ENCODE data around the gene CHEK2. TPM values are rescaled to one million over a fixed set of nuclear protein-coding genes. Genes with fewer than 3 reads are reported as not detected.
"Not testable (repeated sequence)": the region's sequence is repeated elsewhere in the genome, so short reads cannot be mapped to it uniquely, and the experiment has no call there.

Gene CHEK2
- total RNA-seq, 2 donors from 2014 or later, result 67.5 to 72.3 TPM

GRCh38 chr22:28743852-28744251 is 2.2 kb upstream of the CHEK2 start:
- no peaks in the 10 kb centered on the region for H3K9me3 Mint-ChIP-seq
- Histone ChIP-seq H3K4me3 (ENCODE audit: low read length) (peak overlapping the region; percentile 84), H3K4me1 (ENCODE audit: control insufficient read depth, insufficient read depth, low read length) (no peaks in the 10 kb centered on the region), H3K27ac (ENCODE audit: low read depth, low read length) (no peak overlapping the region), H3K36me3 (ENCODE audit: control insufficient read depth, insufficient read depth, low read length) (peaks cover 46% of the 10 kb centered on the region), H3K27me3 (ENCODE audit: control insufficient read depth, insufficient read depth, low read length, poor library complexity, severe bottlenecking) (no peaks in the 10 kb centered on the region), H3K9ac (ENCODE audit: extremely low read depth, low read length, poor library complexity, severe bottlenecking) (no peak overlapping the region), H3K9me3 (ENCODE audit: control insufficient read depth, low read length) (no peaks in the 10 kb centered on the region)
- H3K36me3 Mint-ChIP-seq (ENCODE audit: low read depth), result peaks cover 48% of the 10 kb centered on the region
- H3K4me3 Mint-ChIP-seq, result peak overlapping the region; percentile 94
- TF ChIP-seq, protein P1, sequence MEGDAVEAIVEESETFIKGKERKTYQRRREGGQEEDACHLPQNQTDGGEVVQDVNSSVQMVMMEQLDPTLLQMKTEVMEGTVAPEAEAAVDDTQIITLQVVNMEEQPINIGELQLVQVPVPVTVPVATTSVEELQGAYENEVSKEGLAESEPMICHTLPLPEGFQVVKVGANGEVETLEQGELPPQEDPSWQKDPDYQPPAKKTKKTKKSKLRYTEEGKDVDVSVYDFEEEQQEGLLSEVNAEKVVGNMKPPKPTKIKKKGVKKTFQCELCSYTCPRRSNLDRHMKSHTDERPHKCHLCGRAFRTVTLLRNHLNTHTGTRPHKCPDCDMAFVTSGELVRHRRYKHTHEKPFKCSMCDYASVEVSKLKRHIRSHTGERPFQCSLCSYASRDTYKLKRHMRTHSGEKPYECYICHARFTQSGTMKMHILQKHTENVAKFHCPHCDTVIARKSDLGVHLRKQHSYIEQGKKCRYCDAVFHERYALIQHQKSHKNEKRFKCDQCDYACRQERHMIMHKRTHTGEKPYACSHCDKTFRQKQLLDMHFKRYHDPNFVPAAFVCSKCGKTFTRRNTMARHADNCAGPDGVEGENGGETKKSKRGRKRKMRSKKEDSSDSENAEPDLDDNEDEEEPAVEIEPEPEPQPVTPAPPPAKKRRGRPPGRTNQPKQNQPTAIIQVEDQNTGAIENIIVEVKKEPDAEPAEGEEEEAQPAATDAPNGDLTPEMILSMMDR (conservative IDR thresholded peaks at IDR 0.05), result no peak
- H3K4me1 Mint-ChIP-seq, result peaks cover 21% of the 10 kb centered on the region
- H3K27me3 Mint-ChIP-seq (ENCODE audit: insufficient read depth), result no peaks in the 10 kb centered on the region
- no peak for DNase-seq
- 90% methylated on average over 2 to 3 of the region's 3 CpGs for WGBS, 2 experiments (ENCODE audit: insufficient coverage in 1 of 2, insufficient read length in 1 of 2)
- no peak overlapping the region for H3K27ac Mint-ChIP-seq

- DNase-seq, result no peak
- Histone ChIP-seq H3K9me3 (ENCODE audit: control insufficient read depth, low read length) (no peaks in the 10 kb centered on the region), H3K27me3 (ENCODE audit: control insufficient read depth, insufficient read depth, low read length, poor library complexity, severe bottlenecking) (no peaks in the 10 kb centered on the region), H3K27ac (ENCODE audit: low read depth, low read length) (peak overlapping the region; percentile 92), H3K9ac (ENCODE audit: extremely low read depth, low read length, poor library complexity, severe bottlenecking) (peak overlapping the region; percentile 88), H3K36me3 (ENCODE audit: control insufficient read depth, insufficient read depth, low read length) (peaks cover 39% of the 10 kb centered on the region), H3K4me1 (ENCODE audit: control insufficient read depth, insufficient read depth, low read length) (peaks cover 10% of the 10 kb centered on the region), H3K4me3 (ENCODE audit: low read length) (peak overlapping the region; percentile 84)
- Mint-ChIP-seq H3K36me3 (ENCODE audit: low read depth) (peaks cover 42% of the 10 kb centered on the region), H3K4me1 (peaks cover 33% of the 10 kb centered on the region), H3K27ac (peak overlapping the region; percentile 96), H3K9me3 (no peaks in the 10 kb centered on the region), H3K27me3 (ENCODE audit: insufficient read depth) (no peaks in the 10 kb centered on the region), H3K4me3 (peak overlapping the region; percentile 94)
- TF ChIP-seq, protein P1 (conservative IDR thresholded peaks at IDR 0.05), result no peak
- WGBS, 2 experiments (ENCODE audit: insufficient coverage in 1 of 2, insufficient read length in 1 of 2), result 2 to 4% methylated on average over 8 to 10 of the region's 10 CpGs
These were observed 942 bp upstream of the CHEK2 start for GRCh38 chr22:28742562-28742962.

DNA sequence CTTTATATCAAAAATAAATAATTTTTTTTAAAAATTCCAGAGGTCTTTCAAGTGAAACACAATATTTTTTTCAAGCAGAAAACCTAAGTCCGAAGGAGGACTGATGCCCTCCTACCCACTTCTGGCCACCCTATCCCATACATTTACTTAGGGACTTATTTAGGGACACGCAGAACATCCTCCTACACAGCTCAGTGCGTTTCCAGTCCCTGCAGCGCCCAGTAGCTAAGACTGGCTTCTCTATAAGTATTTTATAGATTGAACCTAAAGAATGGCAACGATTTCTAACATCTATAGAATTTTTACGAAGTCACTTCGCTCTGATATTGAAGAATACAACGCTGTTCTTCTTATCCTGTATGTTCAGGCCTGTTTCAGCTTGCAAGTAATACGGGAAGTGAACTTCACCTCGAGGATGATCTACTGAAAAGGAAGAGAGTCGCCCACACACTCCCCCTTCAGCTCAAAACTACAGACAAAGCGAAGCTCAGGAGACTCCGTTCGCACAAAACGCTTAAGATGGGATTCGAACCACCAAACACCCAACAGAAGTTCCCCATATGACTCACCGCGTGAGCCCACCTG is 328 bp downstream of the CHEK2 start:
- no peak for DNase-seq
- Histone ChIP-seq H3K27ac (ENCODE audit: low read depth, low read length) (no peak overlapping the region), H3K36me3 (ENCODE audit: control insufficient read depth, insufficient read depth, low read length) (peaks cover 27% of the 10 kb centered on the region), H3K9ac (ENCODE audit: extremely low read depth, low read length, poor library complexity, severe bottlenecking) (peak overlapping the region; percentile 36), H3K9me3 (ENCODE audit: control insufficient read depth, low read length) (no peaks in the 10 kb centered on the region), H3K4me1 (ENCODE audit: control insufficient read depth, insufficient read depth, low read length) (peaks cover 10% of the 10 kb centered on the region), H3K27me3 (ENCODE audit: control insufficient read depth, insufficient read depth, low read length, poor library complexity, severe bottlenecking) (no peaks in the 10 kb centered on the region), H3K4me3 (ENCODE audit: low read length) (peak overlapping the region; percentile 84)
- Mint-ChIP-seq H3K27me3 (ENCODE audit: insufficient read depth) (no peaks in the 10 kb centered on the region), H3K27ac (peak overlapping the region; percentile 95), H3K9me3 (no peaks in the 10 kb centered on the region), H3K4me3 (peak overlapping the region; percentile 94), H3K4me1 (peaks cover 46% of the 10 kb centered on the region), H3K36me3 (ENCODE audit: low read depth) (peaks cover 29% of the 10 kb centered on the region)
- 19 to 42% methylated on average over 7 to 18 of the region's 18 CpGs for WGBS, 2 experiments (ENCODE audit: insufficient coverage in 1 of 2, insufficient read length in 1 of 2)
- TF ChIP-seq, protein P1 (conservative IDR thresholded peaks at IDR 0.05), result no peak

GRCh38 chr22:28738876-28739275 is 2.7 kb downstream of the CHEK2 start:
- not testable (repeated sequence) for DNase-seq; H3K4me3 ChIP-seq (ENCODE audit: low read length); H3K27me3 Mint-ChIP-seq (ENCODE audit: insufficient read depth); H3K27ac ChIP-seq (ENCODE audit: low read depth, low read length); H3K27me3 ChIP-seq (ENCODE audit: control insufficient read depth, insufficient read depth, low read length, poor library complexity, severe bottlenecking); H3K9me3 Mint-ChIP-seq; H3K9me3 ChIP-seq (ENCODE audit: control insufficient read depth, low read length); H3K36me3 ChIP-seq (ENCODE audit: control insufficient read depth, insufficient read depth, low read length); H3K9ac ChIP-seq (ENCODE audit: extremely low read depth, low read length, poor library complexity, severe bottlenecking)
- 95 to 97% methylated on average over 8 of the region's 8 CpGs for WGBS, 2 experiments (ENCODE audit: insufficient coverage in 1 of 2, insufficient read length in 1 of 2)
- peaks cover 13% of the 10 kb centered on the region for H3K36me3 Mint-ChIP-seq (ENCODE audit: low read depth)
- H3K4me3 Mint-ChIP-seq, result peak overlapping the region; percentile 15
- peaks cover 59% of the 10 kb centered on the region for H3K4me1 Mint-ChIP-seq
- H3K4me1 ChIP-seq (ENCODE audit: control insufficient read depth, insufficient read depth, low read length), result peaks cover 13% of the 10 kb centered on the region
- H3K27ac Mint-ChIP-seq, result peak overlapping the region; percentile 78
